SKM-1 treated with dmso at 0.1 percent for 144 hours (cell line): ENCODE measurements around the gene GYPE.
"Not testable (repeated sequence)": the region's sequence is repeated elsewhere in the genome, so short reads cannot be mapped to it uniquely, and the experiment has no call there.

Source experiments
- DNase-seq: peaks from one replicate; lab custom pipeline; 2025; ENCODE audit not compliant: unreplicated experiment; lab: John Stamatoyannopoulos, UW

Gene GYPE

GRCh38 chr4:143905440-143905839, at the start of gene GYPE:
Gene GYPE, minus strand, starts transcription at chr4:143905559. Its CDS starts 52 bp downstream, at chr4:143905507.
- DNase-seq, result not testable (repeated sequence)

GRCh38 chr4:143951458-143951972, 46.2 kb upstream of the GYPE start:
- not testable (repeated sequence) for DNase-seq

GRCh38 chr4:143950967-143951366, 45.6 kb upstream of the GYPE start:
- not testable (repeated sequence) for DNase-seq

GRCh38 chr4:143950185-143950584, 44.8 kb upstream of the GYPE start:
- not testable (repeated sequence) for DNase-seq

GRCh38 chr4:143947493-143947892, 42.1 kb upstream of the GYPE start:
- not testable (repeated sequence) for DNase-seq

- DNase-seq, result not testable (repeated sequence)
Observed at GRCh38 chr4:143940708-143941107, 35.3 kb upstream of the GYPE start.

GRCh38 chr4:143939528-143939927, 34.2 kb upstream of the GYPE start:
- DNase-seq, result no peak

- DNase-seq, result not testable (repeated sequence)
Observed at GRCh38 chr4:143938890-143939289, 33.5 kb upstream of the GYPE start.

- no peak for DNase-seq
Observed at GRCh38 chr4:143921181-143921580, 15.8 kb upstream of the GYPE start.

GRCh38 chr4:143916485-143916884, 11.1 kb upstream of the GYPE start:
- DNase-seq, result not testable (repeated sequence)

GRCh38 chr4:143912478-143912877, 7.1 kb upstream of the GYPE start:
- not testable (repeated sequence) for DNase-seq

- DNase-seq, result not testable (repeated sequence)
Observed at GRCh38 chr4:143911528-143912417, 6.4 kb upstream of the GYPE start.

GRCh38 chr4:143910906-143911305, 5.5 kb upstream of the GYPE start:
- not testable (repeated sequence) for DNase-seq

GRCh38 chr4:143907811-143908210, 2.5 kb upstream of the GYPE start:
- not testable (repeated sequence) for DNase-seq

- not testable (repeated sequence) for DNase-seq
Observed at GRCh38 chr4:143904431-143904830, 928 bp downstream of the GYPE start.

- DNase-seq, result not testable (repeated sequence)
Observed at GRCh38 chr4:143890323-143890722, 15.0 kb downstream of the GYPE start.

GRCh38 chr4:143888189-143888588, 17.2 kb downstream of the GYPE start:
- not testable (repeated sequence) for DNase-seq

GRCh38 chr4:143884965-143885364, 20.4 kb downstream of the GYPE start:
- DNase-seq, result not testable (repeated sequence)

- DNase-seq, result no peak
Observed at GRCh38 chr4:143883529-143883928, 21.8 kb downstream of the GYPE start.

- no peak for DNase-seq
Observed at GRCh38 chr4:143882892-143883291, 22.5 kb downstream of the GYPE start.

- not testable (repeated sequence) for DNase-seq
Observed at GRCh38 chr4:143879561-143879960, 25.8 kb downstream of the GYPE start.

- DNase-seq, result not testable (repeated sequence)
Observed at GRCh38 chr4:143875357-143875756, 30.0 kb downstream of the GYPE start.
